Lower leg skin (tissue), 3 donors: ENCODE measurements around the gene GNPDA2.

Experiments used
- POLR2A ChIP-seq, 2 donors: fragments of 450-650 bp; IDR thresholded peaks; one replicate each; pipeline ENCODE4 v1.6.1; 2016 to 2017; ENCODE audit warnings: antibody characterized with exemption in 2 of 2, mild to moderate bottlenecking in 1 of 2, moderate library complexity in 1 of 2
- TF ChIP-seq, protein P1 (sequence below), 3 donors: fragments of 450-650 bp; IDR thresholded peaks; one replicate each; pipeline ENCODE4 v1.5.1; 2016; ENCODE audit warnings: antibody characterized with exemption in 3 of 3, mild to moderate bottlenecking in 3 of 3, moderate library complexity in 2 of 3

DNA sequence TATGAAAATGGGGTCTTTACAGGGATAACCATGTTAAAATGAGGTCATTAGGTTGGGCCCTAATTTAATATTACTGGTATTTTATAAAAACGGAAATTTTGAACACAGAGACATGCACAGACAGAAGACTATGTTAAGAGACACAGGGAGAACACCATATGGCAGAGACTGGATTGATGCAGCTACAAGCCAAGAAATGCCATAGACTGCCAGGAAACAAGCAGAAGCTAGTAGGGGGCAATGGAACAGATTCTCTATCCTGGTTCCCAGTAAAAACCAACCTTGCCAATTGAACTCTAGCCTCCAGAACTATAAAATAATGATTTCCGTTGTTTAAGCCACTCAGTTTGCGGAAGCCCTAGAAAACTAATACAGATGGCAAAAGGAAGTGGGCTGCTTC, 54.7 kb downstream of the GNPDA2 start:
- TF ChIP-seq, protein P1, sequence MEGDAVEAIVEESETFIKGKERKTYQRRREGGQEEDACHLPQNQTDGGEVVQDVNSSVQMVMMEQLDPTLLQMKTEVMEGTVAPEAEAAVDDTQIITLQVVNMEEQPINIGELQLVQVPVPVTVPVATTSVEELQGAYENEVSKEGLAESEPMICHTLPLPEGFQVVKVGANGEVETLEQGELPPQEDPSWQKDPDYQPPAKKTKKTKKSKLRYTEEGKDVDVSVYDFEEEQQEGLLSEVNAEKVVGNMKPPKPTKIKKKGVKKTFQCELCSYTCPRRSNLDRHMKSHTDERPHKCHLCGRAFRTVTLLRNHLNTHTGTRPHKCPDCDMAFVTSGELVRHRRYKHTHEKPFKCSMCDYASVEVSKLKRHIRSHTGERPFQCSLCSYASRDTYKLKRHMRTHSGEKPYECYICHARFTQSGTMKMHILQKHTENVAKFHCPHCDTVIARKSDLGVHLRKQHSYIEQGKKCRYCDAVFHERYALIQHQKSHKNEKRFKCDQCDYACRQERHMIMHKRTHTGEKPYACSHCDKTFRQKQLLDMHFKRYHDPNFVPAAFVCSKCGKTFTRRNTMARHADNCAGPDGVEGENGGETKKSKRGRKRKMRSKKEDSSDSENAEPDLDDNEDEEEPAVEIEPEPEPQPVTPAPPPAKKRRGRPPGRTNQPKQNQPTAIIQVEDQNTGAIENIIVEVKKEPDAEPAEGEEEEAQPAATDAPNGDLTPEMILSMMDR (IDR thresholded peaks at IDR 0.05): no peak
- no peak for TF ChIP-seq POLR2A (IDR thresholded peaks at IDR 0.05)
